Embryonic facial prominence (tissue), 1 donor: ENCODE data around the gene ATXN7L2.

ENCODE experiments used
- DNase-seq: peaks from one replicate; pipeline ENCODE4 v3.0.0-alpha.2; 2016; ENCODE audit errors: extremely low spot score

Gene ATXN7L2

GRCh38 chr1:109527098-109527811, 43.5 kb downstream of the ATXN7L2 start:
- DNase-seq, result no peak

- no peak for DNase-seq
Observed at GRCh38 chr1:109527846-109528695, 44.4 kb downstream of the ATXN7L2 start.

- no peak for DNase-seq
Observed at GRCh38 chr1:109528712-109529111, 45.0 kb downstream of the ATXN7L2 start.

GRCh38 chr1:109529881-109530456, 46.3 kb downstream of the ATXN7L2 start:
- no peak for DNase-seq

GRCh38 chr1:109530457-109531087, 46.9 kb downstream of the ATXN7L2 start:
- DNase-seq, result no peak

GRCh38 chr1:109531380-109531779, 47.7 kb downstream of the ATXN7L2 start:
- DNase-seq, result no peak

- DNase-seq, result no peak
Observed at GRCh38 chr1:109531826-109532364, 48.2 kb downstream of the ATXN7L2 start.

- no peak for DNase-seq
Observed at GRCh38 chr1:109532365-109533136, 48.8 kb downstream of the ATXN7L2 start.

GRCh38 chr1:109534307-109534858, 50.7 kb downstream of the ATXN7L2 start:
- no peak for DNase-seq

- DNase-seq, result no peak
Observed at GRCh38 chr1:109535481-109535880, 51.8 kb downstream of the ATXN7L2 start.

- no peak for DNase-seq
Observed at GRCh38 chr1:109535971-109536491, 52.3 kb downstream of the ATXN7L2 start.

GRCh38 chr1:109537450-109538178, 53.9 kb downstream of the ATXN7L2 start:
- DNase-seq, result no peak

- no peak for DNase-seq
Observed at GRCh38 chr1:109538827-109539555, 55.3 kb downstream of the ATXN7L2 start.

- no peak for DNase-seq
Observed at GRCh38 chr1:109539676-109540075, 56.0 kb downstream of the ATXN7L2 start, which contains the start of gene GPR61. TSS of gene GPR61 (plus strand) at chr1:109539872. CDS start at chr1:109543023, 3,151 bp downstream.

- DNase-seq, result no peak
Observed at GRCh38 chr1:109541102-109541501, 57.4 kb downstream of the ATXN7L2 start.
